ENCODE results near the gene PRSS38. TPM values are rescaled to one million over a fixed set of nuclear protein-coding genes. Genes with fewer than 3 reads are reported as not detected.

PRSS38 gene
- total RNA-seq, 1 experiment from 2014 or later: not detected

GRCh38 chr1:227789084-227790033, 26.1 kb upstream of the PRSS38 start:
- Histone ChIP-seq H3K4me2 (peak overlapping the region; percentile 70), H3K9me3 (ENCODE audit: insufficient read depth, low read depth) (no peaks in the 10 kb centered on the region), H4K20me1 (ENCODE audit: insufficient read depth) (no peaks in the 10 kb centered on the region), H3K27me3 (ENCODE audit: insufficient read depth, low read depth) (no peaks in the 10 kb centered on the region), H3K4me1 (replicated peaks; ENCODE audit: insufficient read depth) (peaks cover 6% of the 10 kb centered on the region; the same call in 1 of the 2 replicates), H2AFZ (peak overlapping the region; percentile 59; the same call in 1 of the 2 replicates), H3K27ac (no peak overlapping the region), H3K4me3 (peak overlapping the region; percentile 63; the same call in 1 of the 2 replicates), H3F3A (ENCODE audit: insufficient read depth, low read depth) (no peaks in the 10 kb centered on the region), H3K36me3 (ENCODE audit: low read depth) (no peaks in the 10 kb centered on the region), H3K9me2 (ENCODE audit: insufficient read depth) (no peaks in the 10 kb centered on the region), H3K79me2 (ENCODE audit: low read depth) (no peaks in the 10 kb centered on the region)
- TF ChIP-seq EZH2 (IDR thresholded peaks at IDR 0.05; ENCODE audit: low read depth): no peak
- TF ChIP-seq CTCF (conservative IDR thresholded peaks at IDR 0.05): no peak
- intact Hi-C loops (cut with micrococcal nuclease; ENCODE audit: unreplicated experiment): no loop called here
- POLR2A ChIA-PET (ENCODE audit: unreplicated experiment): interaction anchor here (0.5 to 0.6 kb wide), 4 partner anchors 103 to 421 kb away, joined by 3 to 4 read pairs (median 4); no protein-coding TSS in a partner anchor
- DNase-seq: no peak
- CTCF ChIA-PET: interaction anchor here (0.7 kb wide), 1 partner anchor 159 kb away, joined by 3 read pairs; no protein-coding TSS in a partner anchor
- TSS peak; percentile 42 for BruUV-seq (replicated peaks)

GRCh38 chr1:227790034-227790400, 25.5 kb upstream of the PRSS38 start:
- Histone ChIP-seq H3K27me3 (ENCODE audit: insufficient read depth, low read depth) (no peaks in the 10 kb centered on the region), H3F3A (ENCODE audit: insufficient read depth, low read depth) (no peaks in the 10 kb centered on the region), H2AFZ (no peak overlapping the region), H3K4me1 (replicated peaks; ENCODE audit: insufficient read depth) (peaks cover 6% of the 10 kb centered on the region; the same call in 1 of the 2 replicates), H3K79me2 (ENCODE audit: low read depth) (no peaks in the 10 kb centered on the region), H3K4me3 (no peak overlapping the region), H3K9me2 (ENCODE audit: insufficient read depth) (no peaks in the 10 kb centered on the region), H3K27ac (no peak overlapping the region), H3K4me2 (no peak overlapping the region), H3K9me3 (ENCODE audit: insufficient read depth, low read depth) (no peaks in the 10 kb centered on the region), H4K20me1 (ENCODE audit: insufficient read depth) (no peaks in the 10 kb centered on the region), H3K36me3 (ENCODE audit: low read depth) (no peaks in the 10 kb centered on the region)
- no TSS peak for BruUV-seq (replicated peaks)
- POLR2A ChIA-PET (ENCODE audit: unreplicated experiment): interaction anchor here (0.6 kb wide), 2 partner anchors 102 to 132 kb away, joined by 4 read pairs; no protein-coding TSS in a partner anchor
- CTCF ChIA-PET: no interaction called here
- no peak for DNase-seq
- intact Hi-C loops (cut with micrococcal nuclease; ENCODE audit: unreplicated experiment): no loop called here
- no peak for TF ChIP-seq EZH2 (IDR thresholded peaks at IDR 0.05; ENCODE audit: low read depth)
- TF ChIP-seq CTCF (conservative IDR thresholded peaks at IDR 0.05): no peak

- H3K9me3 ChIP-seq (ENCODE audit: insufficient read depth, low read depth): no peaks in the 10 kb centered on the region
- no TSS peak for BruUV-seq (replicated peaks)
- H2AFZ ChIP-seq: no peak overlapping the region
- DNase-seq: no peak
- no peaks in the 10 kb centered on the region for H3K9me2 ChIP-seq (ENCODE audit: insufficient read depth)
- H3K4me1 ChIP-seq (replicated peaks; ENCODE audit: insufficient read depth): peaks cover 6% of the 10 kb centered on the region; the same call in 1 of the 2 replicates
- no peak overlapping the region for H3K27ac ChIP-seq
- no peak overlapping the region for H3K4me3 ChIP-seq
- POLR2A ChIA-PET (ENCODE audit: unreplicated experiment): interaction anchor here (0.6 kb wide), 1 partner anchor 32 kb away, joined by 3 read pairs; no protein-coding TSS in a partner anchor
- no peak overlapping the region for H3K4me2 ChIP-seq
- H3F3A ChIP-seq (ENCODE audit: insufficient read depth, low read depth): no peaks in the 10 kb centered on the region
- H3K79me2 ChIP-seq (ENCODE audit: low read depth): no peaks in the 10 kb centered on the region
- TF ChIP-seq EZH2 (IDR thresholded peaks at IDR 0.05; ENCODE audit: low read depth): no peak
- TF ChIP-seq CTCF (conservative IDR thresholded peaks at IDR 0.05): no peak
- CTCF ChIA-PET: no interaction called here
- no peaks in the 10 kb centered on the region for H3K36me3 ChIP-seq (ENCODE audit: low read depth)
- H3K27me3 ChIP-seq (ENCODE audit: insufficient read depth, low read depth): no peaks in the 10 kb centered on the region
- no peaks in the 10 kb centered on the region for H4K20me1 ChIP-seq (ENCODE audit: insufficient read depth)
- intact Hi-C loops (cut with micrococcal nuclease; ENCODE audit: unreplicated experiment): no loop called here
These were observed 24.6 kb upstream of the PRSS38 start for GRCh38 chr1:227790868-227791267.
